D721Med (cell line): ENCODE results near the gene RASGRP2.

Source experiments
- DNase-seq: peaks from one replicate; pipeline ENCODE4 v3.0.0; 2011; ENCODE audit warnings: low spot score; ENCODE audit not compliant: insufficient read length
- FAIRE-seq: peaks from 2 replicates; lab custom pipeline; 2011; peaks lifted over from hg19 to GRCh38; lab: Jason Lieb, UNC
- TF ChIP-seq, protein P1 (sequence below): IDR thresholded peaks from 2 replicates; pipeline ENCODE4 v1.5.1; 2012; ENCODE audit warnings: mild to moderate bottlenecking, control low read depth; ENCODE audit not compliant: insufficient read depth; ENCODE audit errors: missing control alignments

Gene RASGRP2

DNA sequence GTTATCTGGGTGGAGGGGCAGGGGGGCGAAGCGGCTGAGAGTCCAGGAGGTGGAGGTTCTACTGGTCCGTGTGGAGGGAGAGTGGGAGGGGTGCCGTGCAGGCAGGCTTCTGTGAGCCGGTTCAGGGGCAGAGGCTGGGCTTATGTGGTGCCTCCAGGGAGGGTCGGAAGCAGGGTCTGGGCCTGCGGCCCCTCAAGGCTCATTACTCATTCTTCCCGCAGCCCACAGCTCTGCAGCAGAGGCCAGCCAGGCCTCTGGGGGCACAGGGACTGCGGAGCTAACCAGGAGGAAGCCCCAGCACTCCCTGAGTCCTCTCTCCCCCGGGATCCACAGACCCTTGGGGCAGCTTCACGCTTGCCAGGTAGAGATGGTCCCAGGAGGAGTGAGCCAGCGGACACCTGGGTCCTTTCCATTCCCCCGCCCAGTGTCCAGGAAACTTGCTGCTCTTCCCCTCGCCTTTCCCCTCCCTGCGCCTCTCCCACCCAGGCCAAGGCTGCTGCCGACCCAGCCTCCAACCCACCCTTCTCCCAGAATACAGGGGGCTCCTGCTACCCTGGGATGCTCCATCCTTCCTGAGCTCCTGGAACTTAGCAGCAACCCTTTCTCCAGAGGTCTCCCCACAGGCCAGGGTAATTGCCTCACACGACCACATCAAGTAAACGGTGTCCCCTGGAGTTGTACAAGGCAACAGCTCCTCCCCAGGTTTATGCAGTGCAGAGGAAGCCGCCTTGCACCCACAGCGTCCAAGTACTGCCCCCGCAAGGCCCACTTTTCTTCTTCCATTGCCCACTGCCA, 27.3 kb downstream of the RASGRP2 start:
- TF ChIP-seq, protein P1, sequence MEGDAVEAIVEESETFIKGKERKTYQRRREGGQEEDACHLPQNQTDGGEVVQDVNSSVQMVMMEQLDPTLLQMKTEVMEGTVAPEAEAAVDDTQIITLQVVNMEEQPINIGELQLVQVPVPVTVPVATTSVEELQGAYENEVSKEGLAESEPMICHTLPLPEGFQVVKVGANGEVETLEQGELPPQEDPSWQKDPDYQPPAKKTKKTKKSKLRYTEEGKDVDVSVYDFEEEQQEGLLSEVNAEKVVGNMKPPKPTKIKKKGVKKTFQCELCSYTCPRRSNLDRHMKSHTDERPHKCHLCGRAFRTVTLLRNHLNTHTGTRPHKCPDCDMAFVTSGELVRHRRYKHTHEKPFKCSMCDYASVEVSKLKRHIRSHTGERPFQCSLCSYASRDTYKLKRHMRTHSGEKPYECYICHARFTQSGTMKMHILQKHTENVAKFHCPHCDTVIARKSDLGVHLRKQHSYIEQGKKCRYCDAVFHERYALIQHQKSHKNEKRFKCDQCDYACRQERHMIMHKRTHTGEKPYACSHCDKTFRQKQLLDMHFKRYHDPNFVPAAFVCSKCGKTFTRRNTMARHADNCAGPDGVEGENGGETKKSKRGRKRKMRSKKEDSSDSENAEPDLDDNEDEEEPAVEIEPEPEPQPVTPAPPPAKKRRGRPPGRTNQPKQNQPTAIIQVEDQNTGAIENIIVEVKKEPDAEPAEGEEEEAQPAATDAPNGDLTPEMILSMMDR = no peak
- FAIRE-seq (no peak), DNase-seq (no peak)

DNA sequence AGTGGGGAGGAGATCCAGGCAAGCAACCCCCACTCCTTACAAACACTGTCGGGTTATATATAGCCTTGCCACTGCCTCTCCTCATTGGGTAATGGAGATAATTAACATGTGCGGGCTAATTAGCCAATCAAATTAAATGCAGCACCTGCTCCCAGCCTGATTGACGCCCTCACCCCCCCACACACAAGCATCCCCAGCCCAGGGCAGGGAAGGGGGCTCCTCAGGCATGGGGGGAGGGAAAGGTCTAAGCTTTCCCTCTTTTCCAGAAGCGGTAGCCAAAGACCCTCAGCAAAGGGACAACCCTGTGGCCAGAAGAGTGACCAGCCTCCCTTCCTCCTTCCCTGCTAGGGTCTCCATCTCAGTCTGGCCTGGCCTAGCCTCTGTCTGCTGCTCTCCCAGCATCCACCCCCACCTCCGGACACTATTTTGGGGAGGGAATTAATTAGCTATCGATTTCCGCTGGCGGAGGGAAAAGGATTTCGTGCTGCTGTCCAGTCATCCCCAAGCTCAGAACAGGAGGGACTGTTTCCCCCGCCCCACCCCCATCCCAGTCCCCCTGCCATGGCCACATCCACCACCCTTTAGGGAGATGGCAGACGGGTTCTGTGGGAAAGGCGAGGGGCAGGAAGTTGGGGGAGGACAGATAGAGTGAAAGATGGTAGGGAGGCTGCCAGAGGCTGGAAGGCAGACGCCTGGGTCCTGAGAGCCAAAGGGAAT, 28.0 kb downstream of the RASGRP2 start:
- TF ChIP-seq, protein P1 = no peak
- DNase-seq = no peak
- no peak for FAIRE-seq

DNA sequence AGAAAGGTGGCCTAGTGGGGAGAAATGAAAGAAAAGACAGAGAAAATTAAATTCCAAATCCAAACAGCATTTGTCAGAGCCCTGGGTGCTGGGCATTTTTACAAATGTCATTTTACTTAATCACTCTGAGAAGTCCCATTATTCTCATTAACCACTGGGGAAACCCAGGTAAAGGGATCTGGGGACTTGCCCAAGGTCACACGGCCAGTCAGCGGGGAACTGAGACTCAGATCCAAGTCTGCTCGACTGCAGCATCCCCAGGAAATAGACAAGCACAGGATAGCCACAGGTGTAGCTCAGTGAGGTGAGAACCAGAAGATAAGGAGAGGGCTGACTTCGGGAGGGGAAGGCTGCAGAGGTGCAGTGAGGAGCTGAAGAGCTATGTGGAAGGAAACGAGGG, 28.8 kb downstream of the RASGRP2 start:
- TF ChIP-seq, protein P1 = no peak
- no peak for DNase-seq
- no peak for FAIRE-seq

DNA sequence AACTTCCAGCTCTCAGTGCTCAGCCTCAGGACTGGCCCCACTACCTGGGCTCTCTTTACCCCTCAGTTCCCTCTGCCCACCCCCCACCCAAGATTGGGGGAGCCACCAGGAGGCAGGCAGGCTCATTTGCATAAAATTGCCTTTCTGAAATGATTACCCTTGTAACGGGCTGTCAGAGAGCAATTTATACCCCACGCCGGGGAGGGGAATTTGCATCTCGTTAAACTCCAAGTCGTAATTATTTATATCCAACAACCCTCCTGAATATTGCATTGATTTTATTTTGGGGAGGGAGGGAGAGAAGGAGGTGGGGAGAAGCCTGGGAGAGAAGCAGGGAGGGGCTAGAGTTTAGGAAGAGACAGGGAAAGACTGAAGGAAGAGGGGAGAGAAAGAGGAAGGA, 29.3 kb downstream of the RASGRP2 start:
- DNase-seq = no peak
- FAIRE-seq = no peak
- TF ChIP-seq, protein P1 = no peak

DNA sequence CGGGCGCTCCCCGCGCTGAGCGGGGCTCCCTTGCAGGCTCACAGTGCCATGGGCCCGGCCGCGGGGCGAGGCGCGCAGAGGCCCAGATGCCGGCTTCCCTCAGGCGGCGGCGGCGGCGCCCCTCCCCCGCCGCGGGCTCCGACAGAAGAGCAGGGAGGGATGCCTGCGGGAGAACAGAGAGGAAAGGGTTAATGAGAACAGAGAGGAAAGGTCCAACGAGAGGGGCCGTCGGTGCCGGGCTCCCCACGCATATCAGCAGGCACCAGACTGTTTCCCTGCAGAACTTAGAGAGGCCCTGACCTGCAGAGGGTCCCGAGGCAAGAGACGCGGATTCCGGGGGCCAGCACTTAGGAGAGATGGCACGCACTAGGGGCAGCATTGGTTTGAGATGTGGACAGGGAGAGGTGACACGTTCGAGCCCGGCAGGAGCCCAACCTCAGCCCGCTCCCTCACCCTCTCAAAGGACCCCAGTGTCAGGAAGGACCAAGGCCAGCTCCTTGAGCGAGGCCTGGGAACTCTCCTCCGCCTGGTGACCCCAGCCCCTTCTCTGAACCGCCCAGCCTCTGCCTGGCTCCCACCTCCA, 30.1 kb downstream of the RASGRP2 start:
- DNase-seq = no peak
- TF ChIP-seq, protein P1 = no peak
- no peak for FAIRE-seq

DNA sequence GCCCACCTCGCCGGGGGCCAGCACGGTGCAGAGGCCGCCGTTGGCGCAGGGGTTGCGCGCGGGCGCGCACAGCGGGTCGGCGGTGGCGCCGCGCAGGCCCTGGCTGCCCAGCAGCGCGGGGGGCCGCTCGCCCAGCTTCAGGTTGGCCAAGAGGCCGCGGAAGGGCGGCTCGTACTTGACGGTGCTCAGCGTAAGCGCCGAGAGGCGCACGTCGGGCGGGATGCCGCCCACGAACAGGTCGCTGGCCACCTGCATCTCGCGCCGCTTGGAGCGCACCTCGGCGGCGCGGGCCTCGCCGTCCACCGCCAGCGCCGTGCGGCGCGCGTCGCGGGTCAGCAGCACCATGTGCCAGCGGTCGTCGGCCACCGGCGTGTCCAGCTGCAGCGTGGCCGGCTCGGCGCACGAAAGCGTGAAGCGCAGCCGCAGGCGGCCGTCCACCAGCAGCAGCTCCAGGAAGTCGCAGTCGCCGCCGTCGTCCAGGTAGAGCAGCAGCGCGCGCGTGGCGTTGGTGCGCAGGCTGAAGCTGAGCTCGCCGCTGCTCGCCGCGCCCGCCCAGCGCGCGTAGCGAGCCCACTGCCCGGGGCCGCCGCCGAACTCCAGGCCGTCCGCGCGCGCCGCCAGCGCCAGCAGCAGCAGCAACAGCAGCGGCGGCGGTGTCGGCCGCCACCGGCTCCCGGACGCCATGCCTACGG, 30.8 kb downstream of the RASGRP2 start:
- FAIRE-seq (no peak), DNase-seq (no peak)
- TF ChIP-seq, protein P1 = no peak
